C4-2B (cell line): ENCODE measurements around the gene KIAA1549.

Experiments used
- ZFX ChIP-seq: fragments of 450-650 bp; IDR thresholded peaks from 2 replicates; pipeline ENCODE4 v1.6.1; 2017
- TF ChIP-seq, protein P1 (sequence below): fragments of 450-650 bp; conservative IDR thresholded peaks from 2 replicates; pipeline ENCODE4 v1.5.1; 2017; ENCODE audit warnings: mild to moderate bottlenecking

DNA sequence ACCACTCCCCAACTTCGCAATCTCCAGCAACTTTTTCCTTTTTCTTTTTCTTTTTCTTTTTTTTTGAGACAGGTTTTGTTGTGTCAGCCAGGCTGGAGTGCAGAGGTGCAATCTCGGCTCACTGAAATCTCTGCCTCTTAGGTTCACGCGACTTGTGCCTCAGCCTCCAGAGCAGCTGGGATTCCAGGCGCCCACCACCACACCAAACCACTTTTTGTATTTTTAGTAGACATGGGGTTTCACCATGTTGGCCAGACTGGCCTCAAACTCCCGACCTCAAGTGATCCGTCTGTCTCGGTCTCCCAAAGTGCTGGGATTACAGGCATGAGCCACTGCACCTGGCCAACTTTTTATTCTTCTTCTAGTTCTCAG lies 55.0 kb downstream of the KIAA1549 start:
- TF ChIP-seq, protein P1, sequence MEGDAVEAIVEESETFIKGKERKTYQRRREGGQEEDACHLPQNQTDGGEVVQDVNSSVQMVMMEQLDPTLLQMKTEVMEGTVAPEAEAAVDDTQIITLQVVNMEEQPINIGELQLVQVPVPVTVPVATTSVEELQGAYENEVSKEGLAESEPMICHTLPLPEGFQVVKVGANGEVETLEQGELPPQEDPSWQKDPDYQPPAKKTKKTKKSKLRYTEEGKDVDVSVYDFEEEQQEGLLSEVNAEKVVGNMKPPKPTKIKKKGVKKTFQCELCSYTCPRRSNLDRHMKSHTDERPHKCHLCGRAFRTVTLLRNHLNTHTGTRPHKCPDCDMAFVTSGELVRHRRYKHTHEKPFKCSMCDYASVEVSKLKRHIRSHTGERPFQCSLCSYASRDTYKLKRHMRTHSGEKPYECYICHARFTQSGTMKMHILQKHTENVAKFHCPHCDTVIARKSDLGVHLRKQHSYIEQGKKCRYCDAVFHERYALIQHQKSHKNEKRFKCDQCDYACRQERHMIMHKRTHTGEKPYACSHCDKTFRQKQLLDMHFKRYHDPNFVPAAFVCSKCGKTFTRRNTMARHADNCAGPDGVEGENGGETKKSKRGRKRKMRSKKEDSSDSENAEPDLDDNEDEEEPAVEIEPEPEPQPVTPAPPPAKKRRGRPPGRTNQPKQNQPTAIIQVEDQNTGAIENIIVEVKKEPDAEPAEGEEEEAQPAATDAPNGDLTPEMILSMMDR: no peak
- TF ChIP-seq ZFX: no peak
